Spleen (tissue), 11 donors: Measurements from ENCODE around the gene ARL6IP4. TPM values are rescaled to one million over a fixed set of nuclear protein-coding genes. Genes with fewer than 3 reads are reported as not detected.

Source experiments
- DNase-seq: peaks from one replicate; pipeline ENCODE4 v3.0.0-alpha.2; 2020
- H3K27ac ChIP-seq, 8 donors: fragments of 200-600 bp; sonication (generic) in 7 of 8; 1 replicate in 4 of 8; 2 replicates in 4 of 8; pipeline versions ENCODE4 v1.5.0 to v1.8.0; 2016 to 2021; ENCODE audit warnings: inconsistent platforms in 4 of 8, mild to moderate bottlenecking in 4 of 8, moderate library complexity in 1 of 8
- H3K27me3 ChIP-seq, 7 donors: fragments of 200-600 bp; sonication (generic) in 6 of 7; replicated peaks in 1 of 7; 1 replicate in 4 of 7; 2 replicates in 3 of 7; pipeline versions ENCODE4 v1.5.0 to v1.8.0; 2016 to 2021; ENCODE audit warnings: inconsistent platforms in 3 of 7, mild to moderate bottlenecking in 1 of 7
- H3K36me3 ChIP-seq, 6 donors: fragments of 200-600 bp; sonication (generic) in 5 of 6; 1 replicate in 4 of 6; 2 replicates in 2 of 6; pipeline versions ENCODE4 v1.5.0 to v1.8.0; 2016 to 2021; ENCODE audit warnings: inconsistent platforms in 2 of 6
- H3K4me1 ChIP-seq, 6 donors: fragments of 200-600 bp; sonication (generic) in 5 of 6; 1 replicate in 3 of 6; 2 replicates in 3 of 6; pipeline versions ENCODE4 v1.5.0 to v1.8.0; 2016 to 2021; ENCODE audit warnings: inconsistent platforms in 3 of 6
- H3K4me3 ChIP-seq, 8 donors: fragments of 200-600 bp; sonication (generic) in 7 of 8; 1 replicate in 4 of 8; 2 replicates in 4 of 8; pipeline versions ENCODE4 v1.5.0 to v1.8.0; 2016 to 2021; ENCODE audit warnings: inconsistent platforms in 4 of 8, mild to moderate bottlenecking in 4 of 8, moderate library complexity in 2 of 8
- H3K9me3 ChIP-seq, 8 donors: fragments of 200-600 bp; sonication (generic) in 7 of 8; 1 replicate in 4 of 8; 2 replicates in 4 of 8; pipeline versions ENCODE4 v1.5.0 to v1.8.0; 2016 to 2021; ENCODE audit warnings: inconsistent platforms in 4 of 8
- CTCF ChIP-seq, 11 experiments: fragments of 200-600 bp in 7 of 11; fragments of 450-650 bp in 4 of 11; sonication (generic) in 4 of 11; IDR thresholded peaks in 8 of 11; conservative IDR thresholded peaks in 3 of 11; 1 replicate in 7 of 11; 2 replicates in 4 of 11; pipeline versions ENCODE4 v1.4.0 to v1.8.0; 2016 to 2021; ENCODE audit warnings: antibody characterized with exemption in 11 of 11, inconsistent platforms in 4 of 11, mild to moderate bottlenecking in 1 of 11
- POLR2A ChIP-seq, 3 donors: fragments of 450-650 bp; IDR thresholded peaks; one replicate each; pipeline ENCODE4 v1.5.1; 2017; ENCODE audit warnings: antibody characterized with exemption in 3 of 3, mild to moderate bottlenecking in 1 of 3
- POLR2AphosphoS5 ChIP-seq, 3 donors: sonication (generic); formaldehyde crosslinking; IDR thresholded peaks; one replicate each; pipeline ENCODE4 v1.5.1; 2017; ENCODE audit warnings: antibody characterized with exemption in 3 of 3
- WGBS, 5 donors: extraction: QIAGEN DNeasy Blood & Tissue Kit in 3 of 5; methylation state at CpG; one replicate each; pipeline versions ENCODE4 v1.1.5 to v1.1.7; 2013 to 2018; 5-methylcytosine and 5-hydroxymethylcytosine counted together
- intact Hi-C: fragments of 100-400 bp; cut with DNase I; formaldehyde crosslinking; loops from one replicate; pipeline ENCODE4 v1.15.0; 2023; ENCODE audit warnings: low total_unique reads
- polyA plus RNA-seq, 3 donors: library from polyadenylated mRNA; stranded (reverse); fragments of 200-250 nt; gene quantifications; one replicate each; pipeline ENCODE4 v1.2.1, GENCODE V29; 2013
- total RNA-seq, 7 donors: library from RNA; depleted of rRNA in 3 of 7; stranded (reverse); fragments of >200 nt in 3 of 7; fragmentation: NEBNext Ultra II Directional in 4 of 7; extraction: Animal tissue kit (Norgen Biotek cat#: 25700) in 4 of 7; gene quantifications; one replicate each; pipeline versions ENCODE4 v1.1.0 to v1.2.1, GENCODE V29; 2016 to 2021
- donor health status: healthy with polysubstance abuse.
- donor health status: DM: no; HTN: no; CAD: no; lungs with moderate emphysema.
- donor health status: DM: no; HTN: no; CAD: no.
- donor health status: Bipolar disorder and iron deficiency.
- donor health status: healthy.
- donor health status: DM: no; HTN: no; CAD: no.
- donor health status: DM: yes; HTN: yes; CAD: no.

ARL6IP4 gene
- total and polyA plus RNA-seq, 10 donors, result 150 to 419 (median 197) TPM

GRCh38 chr12:122961531-122962329, 18.8 kb upstream of the ARL6IP4 start:
- H3K4me1 ChIP-seq, result peaks cover 7 to 39% (median 26%) of the 10 kb centered on the region in 6 donors
- 81 to 91% (median 84%) methylated on average over 10 of the region's 10 CpGs for WGBS, 5 donors
- DNase-seq, result no peak
- no peak overlapping the region for H3K27ac ChIP-seq
- H3K4me3 ChIP-seq, result no peak overlapping the region
- intact Hi-C loops, result no loop called here
- H3K36me3 ChIP-seq, result peaks cover 0 to 12% (median 2%) of the 10 kb centered on the region in 6 donors
- no peaks in the 10 kb centered on the region for H3K9me3 ChIP-seq
- no peak for TF ChIP-seq CTCF (IDR thresholded peaks at IDR 0.05 in 8 of 11, conservative IDR thresholded peaks at IDR 0.05 in 3 of 11)
- TF ChIP-seq POLR2A (IDR thresholded peaks at IDR 0.05), result no peak
- TF ChIP-seq POLR2AphosphoS5 (IDR thresholded peaks at IDR 0.05), result no peak
- no peaks in the 10 kb centered on the region for H3K27me3 ChIP-seq

GRCh38 chr12:122963941-122964265, 16.6 kb upstream of the ARL6IP4 start:
- Histone ChIP-seq H3K4me3 (no peak overlapping the region), H3K27ac (no peak overlapping the region), H3K4me1 (peaks cover 7 to 41% (median 28%) of the 10 kb centered on the region in 6 donors), H3K27me3 (no peaks in the 10 kb centered on the region), H3K9me3 (no peaks in the 10 kb centered on the region), H3K36me3 (peaks cover 0 to 12% (median 2%) of the 10 kb centered on the region in 6 donors)
- TF ChIP-seq POLR2AphosphoS5 (IDR thresholded peaks at IDR 0.05) (no peak), CTCF (IDR thresholded peaks at IDR 0.05 in 8 of 11, conservative IDR thresholded peaks at IDR 0.05 in 3 of 11) (no peak), POLR2A (IDR thresholded peaks at IDR 0.05) (no peak)
- DNase-seq, result no peak
- WGBS, 5 donors, result 46 to 74% (median 65%) methylated on average over 3 to 8 of the region's 8 CpGs
- intact Hi-C loops, result no loop called here

- Histone ChIP-seq H3K4me3 (no peak overlapping the region), H3K27ac (no peak overlapping the region), H3K9me3 (no peaks in the 10 kb centered on the region), H3K27me3 (no peaks in the 10 kb centered on the region), H3K4me1 (peaks cover 7 to 41% (median 28%) of the 10 kb centered on the region in 6 donors), H3K36me3 (peaks cover 0 to 6% (median 2%) of the 10 kb centered on the region in 6 donors)
- TF ChIP-seq POLR2A (IDR thresholded peaks at IDR 0.05) (no peak), POLR2AphosphoS5 (IDR thresholded peaks at IDR 0.05) (no peak), CTCF (IDR thresholded peaks at IDR 0.05 in 8 of 11, conservative IDR thresholded peaks at IDR 0.05 in 3 of 11) (no peak)
- no peak for DNase-seq
- intact Hi-C loops, result no loop called here
- 75 to 94% (median 89%) methylated on average over 13 to 19 of the region's 19 CpGs for WGBS, 5 donors
Measured at GRCh38 chr12:122964439-122965257, 15.8 kb upstream of the ARL6IP4 start.

GRCh38 chr12:122965321-122965751, 15.1 kb upstream of the ARL6IP4 start:
- 54 to 78% (median 70%) methylated on average over 9 to 12 of the region's 12 CpGs for WGBS, 5 donors
- no peaks in the 10 kb centered on the region for H3K9me3 ChIP-seq
- intact Hi-C loops, result no loop called here
- peak overlapping the region in 3 of 8 donors; percentile 67 to 72 (median 72) for H3K27ac ChIP-seq
- H3K4me1 ChIP-seq, result peaks cover 7 to 41% (median 28%) of the 10 kb centered on the region in 6 donors
- TF ChIP-seq POLR2A (IDR thresholded peaks at IDR 0.05) (no peak), POLR2AphosphoS5 (IDR thresholded peaks at IDR 0.05) (no peak), CTCF (IDR thresholded peaks at IDR 0.05 in 8 of 11, conservative IDR thresholded peaks at IDR 0.05 in 3 of 11) (no peak)
- H3K36me3 ChIP-seq, result no peaks in the 10 kb centered on the region
- no peak for DNase-seq
- no peaks in the 10 kb centered on the region for H3K27me3 ChIP-seq
- H3K4me3 ChIP-seq, result peak overlapping the region in 7 of 8 donors; percentile 46 to 77 (median 56)
